Measurements from ENCODE around the gene RAP1GAP.

RAP1GAP gene

DNA sequence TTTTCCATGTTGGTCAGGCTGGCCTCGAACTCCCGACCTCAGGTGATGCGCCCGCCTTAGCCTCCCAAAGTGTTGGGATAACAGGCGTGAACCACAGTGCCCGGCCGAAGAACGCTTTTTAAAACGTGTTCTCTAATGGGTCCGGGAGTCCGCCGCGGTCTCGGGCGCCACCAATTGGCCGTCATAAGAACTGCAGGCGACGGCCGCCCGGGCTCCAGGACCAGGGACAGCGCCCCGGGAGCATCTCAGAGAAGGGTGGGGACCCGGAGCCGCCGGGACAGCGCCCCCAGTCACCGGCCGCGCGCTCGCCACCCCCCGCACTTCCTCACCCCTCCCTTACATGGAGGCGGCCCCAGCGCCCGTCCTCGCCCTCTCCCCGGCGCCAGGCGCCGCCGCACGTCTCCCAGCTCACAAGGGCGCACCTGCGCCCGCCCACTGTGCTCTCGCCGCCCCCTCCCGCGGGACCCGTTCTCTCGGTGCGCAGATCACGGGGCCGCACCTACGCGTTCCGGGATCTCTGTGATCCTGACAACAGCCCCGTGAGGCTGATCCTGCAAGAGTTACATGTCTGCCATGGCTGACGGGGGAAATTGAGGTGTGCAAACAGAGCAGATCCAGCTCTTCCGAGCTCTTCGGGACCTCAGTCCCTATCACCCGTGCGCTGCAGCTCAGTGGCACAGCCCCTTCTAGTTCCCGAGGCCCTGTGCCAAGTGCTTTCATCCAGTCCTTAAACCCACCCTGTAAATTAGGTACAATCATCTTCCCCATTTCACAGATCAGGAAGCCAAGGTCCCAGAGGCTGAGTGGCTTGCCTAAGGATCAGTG is 9.8 kb downstream of the RAP1GAP start:
- TF ChIP-seq CTCF (IDR thresholded peaks at IDR 0.05; ENCODE audit: low read depth, low read length) = peak; percentile 89
- peak; percentile 10 for DNase-seq (ENCODE audit: extremely low read depth, low read depth)

DNA sequence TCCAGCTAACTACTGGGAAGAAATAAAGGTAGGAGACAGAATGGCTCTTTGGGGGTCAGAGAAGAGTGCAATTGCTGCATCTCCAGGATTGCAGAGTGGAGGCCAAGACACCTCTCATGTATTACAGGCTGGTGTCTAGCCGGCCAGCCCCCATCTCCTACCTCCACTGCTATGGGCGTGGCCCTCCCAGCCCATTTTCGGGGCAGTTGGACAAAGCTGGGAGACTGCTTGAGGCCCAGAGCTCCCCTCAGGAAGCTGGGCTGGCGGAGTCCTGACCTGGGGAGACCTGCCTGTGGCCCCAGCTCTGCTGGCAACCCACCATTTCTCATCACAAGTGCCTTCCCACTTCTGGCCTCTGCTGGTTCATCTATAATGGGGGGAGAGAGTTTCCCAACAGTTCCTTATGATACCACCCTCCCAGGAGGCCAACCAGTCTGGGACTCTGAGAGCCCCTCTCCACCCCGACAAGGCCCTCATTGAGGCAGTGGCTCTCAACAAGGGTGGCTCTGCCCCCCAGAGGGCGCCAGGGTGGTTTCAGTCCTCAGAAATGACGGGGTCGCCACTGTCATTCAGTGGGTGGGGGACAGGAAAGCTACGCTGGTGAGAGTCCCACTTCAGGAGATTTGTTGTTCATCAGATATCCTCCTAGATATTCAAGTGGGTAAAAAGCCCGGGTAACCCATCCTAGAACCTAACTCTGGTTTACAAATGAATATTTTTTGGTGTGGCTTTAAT is 11.5 kb downstream of the RAP1GAP start:
- TF ChIP-seq CTCF (IDR thresholded peaks at IDR 0.05; ENCODE audit: low read depth, low read length) = no peak
- DNase-seq (ENCODE audit: extremely low read depth, low read depth) = no peak

DNA sequence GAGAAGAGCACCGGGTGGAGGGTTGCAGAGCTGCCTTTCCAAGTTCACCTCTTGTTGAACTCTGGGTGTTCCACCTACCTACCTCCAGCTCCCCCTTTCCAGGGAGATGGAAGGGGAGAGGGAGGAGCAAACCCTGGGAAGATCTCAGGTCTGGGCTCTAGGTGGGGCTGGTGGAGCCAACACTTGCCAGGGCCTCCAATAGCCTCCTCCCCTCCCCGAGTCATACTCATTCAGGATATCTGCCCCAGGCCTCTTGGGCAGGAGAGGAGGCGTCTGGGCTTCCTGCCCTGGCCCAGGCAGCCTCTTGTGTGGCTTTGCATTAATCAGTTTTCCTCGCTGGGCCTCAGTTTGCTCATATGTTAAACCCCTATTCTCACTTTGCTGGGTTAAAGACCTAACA is 13.4 kb downstream of the RAP1GAP start:
- no peak for DNase-seq (ENCODE audit: extremely low read depth, low read depth)
- TF ChIP-seq CTCF (IDR thresholded peaks at IDR 0.05; ENCODE audit: low read depth, low read length) = no peak

- no peak for TF ChIP-seq CTCF (IDR thresholded peaks at IDR 0.05; ENCODE audit: low read depth, low read length)
- DNase-seq (ENCODE audit: extremely low read depth, low read depth) = no peak
Observed at GRCh38 chr1:21655259-21655658, 13.9 kb downstream of the RAP1GAP start.

- TF ChIP-seq CTCF (IDR thresholded peaks at IDR 0.05; ENCODE audit: low read depth, low read length) = no peak
Observed at GRCh38 chr1:21654209-21654608, 14.9 kb downstream of the RAP1GAP start.

GRCh38 chr1:21653744-21654100 is 15.4 kb downstream of the RAP1GAP start:
- no peak for TF ChIP-seq CTCF (IDR thresholded peaks at IDR 0.05; ENCODE audit: low read depth, low read length)
- no peak for DNase-seq (ENCODE audit: extremely low read depth, low read depth)

More at GRCh38 chr1:21654209-21654608, 14.9 kb downstream of the RAP1GAP start:
- DNase-seq (ENCODE audit: extremely low read depth, low read depth) = no peak

All from AG09319 (cell line).